NCI-H510A (cell line): ENCODE results near the gene TTC23L.
A peak's percentile ranks its signal among the peaks of the same experiment; 100 is the strongest.
"Not testable (repeated sequence)": the region's sequence is repeated elsewhere in the genome, so short reads cannot be mapped to it uniquely, and the experiment has no call there.

Source experiments
- DNase-seq: peaks from one replicate; lab custom pipeline; 2025; lab: John Stamatoyannopoulos, UW

The TTC23L gene

GRCh38 chr5:34923256-34923655, 84.3 kb downstream of the TTC23L start:
- not testable (repeated sequence) for DNase-seq

- no peak for DNase-seq
Measured at GRCh38 chr5:34923694-34924461, 84.9 kb downstream of the TTC23L start.

GRCh38 chr5:34924462-34924765, 85.5 kb downstream of the TTC23L start:
- DNase-seq: no peak

- DNase-seq: no peak
Measured at GRCh38 chr5:34926318-34926888, 87.4 kb downstream of the TTC23L start.

GRCh38 chr5:34927785-34928184, 88.8 kb downstream of the TTC23L start:
- no peak for DNase-seq

- DNase-seq: no peak
Measured at GRCh38 chr5:34928267-34928666, 89.3 kb downstream of the TTC23L start.

- peak; percentile 98 for DNase-seq
Measured at GRCh38 chr5:34929134-34929719, 90.3 kb downstream of the TTC23L start, which contains the start of gene DNAJC21. TSS of gene DNAJC21 (plus strand) at chr5:34929559. CDS start at chr5:34929820, 261 bp downstream.

GRCh38 chr5:34929720-34930461, 90.9 kb downstream of the TTC23L start:
- DNase-seq: peak; percentile 89

- no peak for DNase-seq
Measured at GRCh38 chr5:34930462-34930844, 91.5 kb downstream of the TTC23L start.

GRCh38 chr5:34930870-34931269, 91.9 kb downstream of the TTC23L start:
- DNase-seq: no peak

- no peak for DNase-seq
Measured at GRCh38 chr5:34932947-34933346, 94.0 kb downstream of the TTC23L start.

GRCh38 chr5:34941936-34942335, 103.0 kb downstream of the TTC23L start:
- no peak for DNase-seq

- DNase-seq: no peak
Measured at GRCh38 chr5:34944044-34944443, 105.1 kb downstream of the TTC23L start.

GRCh38 chr5:34944460-34945047, 105.6 kb downstream of the TTC23L start:
- DNase-seq: no peak
